Smooth muscle cell (in vitro differentiated cells): ENCODE results near the gene RAB18. TPM values are rescaled to one million over a fixed set of nuclear protein-coding genes. Genes with fewer than 3 reads are reported as not detected.
"Not testable (repeated sequence)": the region's sequence is repeated elsewhere in the genome, so short reads cannot be mapped to it uniquely, and the experiment has no call there.

Experiments used
- DNase-seq: peaks from one replicate; lab custom pipeline; 2025; ENCODE audit not compliant: unreplicated experiment; lab: John Stamatoyannopoulos, UW
- H2AFZ ChIP-seq: fragments of 200-600 bp; sonication (generic); 2 replicates; pipeline ENCODE4 v1.6.0; 2016; ENCODE audit warnings: antibody characterized with exemption, low read depth, mild to moderate bottlenecking
- H3F3A ChIP-seq: fragments of 200-600 bp; sonication (generic); 2 replicates; pipeline ENCODE4 v1.6.0; 2017; ENCODE audit warnings: antibody characterized with exemption, low read depth
- H3K27ac ChIP-seq: fragments of 200-600 bp; sonication (generic); 2 replicates; pipeline ENCODE4 v1.5.1; 2016; ENCODE audit warnings: low read depth, mild to moderate bottlenecking
- H3K27me3 ChIP-seq: fragments of 200-600 bp; sonication (generic); 2 replicates; pipeline ENCODE4 v1.6.1; 2016; ENCODE audit warnings: low read depth, mild to moderate bottlenecking
- H3K36me3 ChIP-seq: fragments of 200-600 bp; sonication (generic); 2 replicates; pipeline ENCODE4 v1.5.1; 2016; ENCODE audit warnings: low read depth
- H3K4me1 ChIP-seq: fragments of 200-600 bp; sonication (generic); 2 replicates; pipeline ENCODE4 v1.5.1; 2016; ENCODE audit warnings: low read depth
- H3K4me2 ChIP-seq: fragments of 200-600 bp; sonication (generic); 2 replicates; pipeline ENCODE4 v1.6.0; 2016; ENCODE audit warnings: mild to moderate bottlenecking
- H3K4me3 ChIP-seq: fragments of 200-600 bp; sonication (generic); 2 replicates; pipeline ENCODE4 v1.5.1; 2016; ENCODE audit warnings: mild to moderate bottlenecking
- H3K79me2 ChIP-seq: fragments of 200-600 bp; sonication (generic); 2 replicates; pipeline ENCODE4 v1.6.0; 2016; ENCODE audit warnings: low read depth, mild to moderate bottlenecking
- H3K9ac ChIP-seq: fragments of 200-600 bp; sonication (generic); 2 replicates; pipeline ENCODE4 v1.6.0; 2016; ENCODE audit warnings: low read depth
- H3K9me3 ChIP-seq: fragments of 200-600 bp; sonication (generic); replicated peaks from 2 replicates; pipeline ENCODE4 v1.5.1; 2016; ENCODE audit warnings: low read depth
- H4K20me1 ChIP-seq: fragments of 200-600 bp; sonication (generic); 2 replicates; pipeline ENCODE4 v1.6.0; 2016; ENCODE audit warnings: low read depth
- WGBS: methylation state at CpG from one replicate; pipeline ENCODE4 v1.1.7; 2016; ENCODE audit warnings: low lambda C conversion rate; 5-methylcytosine and 5-hydroxymethylcytosine counted together
- polyA plus RNA-seq: library from polyadenylated mRNA; unstranded; fragments of >200 nt; fragmentation: Nextera tagmentation; extraction: Ambion mirVana; gene quantifications from 2 replicates; pipeline ENCODE4 v1.2.1, GENCODE V29; 2016
- total RNA-seq: library from RNA; depleted of rRNA; stranded (reverse); fragments of >200 nt; gene quantifications from 2 replicates; pipeline ENCODE4 v1.2.3, GENCODE V29; 2014
- TF ChIP-seq, protein P1 (sequence below): fragments of 200-600 bp; sonication (generic); IDR thresholded peaks from 2 replicates; pipeline ENCODE4 v1.5.1; 2017; ENCODE audit warnings: borderline replicate concordance, mild to moderate bottlenecking, antibody characterized with exemption; ENCODE audit not compliant: insufficient read depth, poor library complexity, severe bottlenecking

The RAB18 gene
- total and polyA plus RNA-seq, 2 experiments from 2014 or later = 64.1 to 122 TPM

DNA sequence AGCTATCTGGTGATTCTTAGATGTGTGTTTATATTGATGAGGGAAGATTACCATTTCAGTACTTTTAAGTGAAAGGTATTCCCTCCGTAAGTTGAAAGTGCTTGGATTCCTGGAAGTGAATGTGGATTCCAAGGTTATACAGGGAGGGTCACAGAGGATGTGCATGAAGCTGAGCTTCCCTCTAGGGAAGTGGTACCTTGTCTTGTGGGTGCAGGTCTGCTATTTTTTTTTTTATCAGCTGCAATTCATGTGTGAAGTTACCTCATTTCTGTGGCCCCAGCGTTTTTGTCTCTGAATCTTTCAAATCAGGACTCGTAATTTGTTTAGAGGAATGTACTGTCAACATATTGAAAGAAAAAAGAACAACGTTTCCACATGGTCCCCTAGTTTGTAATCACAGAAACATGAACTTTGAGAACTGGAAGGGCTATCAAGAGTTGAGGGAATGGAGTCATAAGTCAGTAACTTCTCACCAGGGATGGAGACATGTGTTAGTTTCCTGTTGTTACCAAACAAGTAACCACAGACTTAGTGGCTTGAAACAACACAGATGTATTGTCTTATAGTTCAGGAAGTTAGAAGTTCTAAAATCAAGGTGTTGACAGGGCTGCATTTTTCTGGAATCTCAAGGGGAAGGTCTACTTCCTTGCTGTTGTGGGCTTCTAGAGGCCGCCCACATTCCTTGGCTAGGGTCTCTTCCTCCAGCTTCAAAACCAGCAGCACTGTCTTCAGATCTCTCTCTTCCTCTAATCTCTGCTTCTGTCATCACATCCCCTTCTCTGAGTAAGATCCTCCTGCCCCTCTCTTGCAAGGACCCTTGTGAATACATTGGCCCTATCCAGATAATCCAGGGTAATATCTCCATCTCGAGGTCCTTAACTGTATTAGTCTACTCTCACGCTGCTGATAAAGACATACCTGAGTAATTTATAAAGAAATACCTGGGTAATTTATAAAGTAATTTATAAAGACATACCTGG lies 64.4 kb downstream of the RAB18 start:
- TF ChIP-seq, protein P1, sequence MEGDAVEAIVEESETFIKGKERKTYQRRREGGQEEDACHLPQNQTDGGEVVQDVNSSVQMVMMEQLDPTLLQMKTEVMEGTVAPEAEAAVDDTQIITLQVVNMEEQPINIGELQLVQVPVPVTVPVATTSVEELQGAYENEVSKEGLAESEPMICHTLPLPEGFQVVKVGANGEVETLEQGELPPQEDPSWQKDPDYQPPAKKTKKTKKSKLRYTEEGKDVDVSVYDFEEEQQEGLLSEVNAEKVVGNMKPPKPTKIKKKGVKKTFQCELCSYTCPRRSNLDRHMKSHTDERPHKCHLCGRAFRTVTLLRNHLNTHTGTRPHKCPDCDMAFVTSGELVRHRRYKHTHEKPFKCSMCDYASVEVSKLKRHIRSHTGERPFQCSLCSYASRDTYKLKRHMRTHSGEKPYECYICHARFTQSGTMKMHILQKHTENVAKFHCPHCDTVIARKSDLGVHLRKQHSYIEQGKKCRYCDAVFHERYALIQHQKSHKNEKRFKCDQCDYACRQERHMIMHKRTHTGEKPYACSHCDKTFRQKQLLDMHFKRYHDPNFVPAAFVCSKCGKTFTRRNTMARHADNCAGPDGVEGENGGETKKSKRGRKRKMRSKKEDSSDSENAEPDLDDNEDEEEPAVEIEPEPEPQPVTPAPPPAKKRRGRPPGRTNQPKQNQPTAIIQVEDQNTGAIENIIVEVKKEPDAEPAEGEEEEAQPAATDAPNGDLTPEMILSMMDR = no peak
- WGBS = 89% methylated on average over 7 of the region's 7 CpGs
- DNase-seq = no peak

DNA sequence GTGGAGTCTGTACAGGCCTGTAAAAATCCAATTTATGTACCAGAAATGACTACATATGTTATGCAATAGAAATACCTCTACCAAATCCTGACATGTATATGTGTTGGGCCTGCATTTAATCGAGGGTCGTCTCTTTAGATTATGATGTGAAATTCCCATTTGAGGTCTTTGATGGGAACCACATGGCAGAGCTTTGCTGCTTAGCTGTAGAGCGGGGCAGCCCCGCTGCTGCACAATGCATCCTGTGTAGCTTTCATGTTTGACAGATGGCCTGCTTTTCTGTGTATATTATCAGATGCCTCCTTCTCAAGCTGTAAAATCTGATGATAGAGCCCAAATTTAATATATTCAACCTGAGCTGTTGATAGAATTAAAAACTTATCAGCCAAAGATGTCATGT lies 65.8 kb downstream of the RAB18 start:
- no peak overlapping the region for H3K4me3 ChIP-seq
- no peak overlapping the region for H3K9ac ChIP-seq
- H3K36me3 ChIP-seq = no peaks in the 10 kb centered on the region
- H2AFZ ChIP-seq = no peak overlapping the region
- H3K79me2 ChIP-seq = no peaks in the 10 kb centered on the region
- TF ChIP-seq, protein P1 = no peak
- no peak overlapping the region for H3K4me2 ChIP-seq
- no peaks in the 10 kb centered on the region for H3F3A ChIP-seq
- no peaks in the 10 kb centered on the region for H4K20me1 ChIP-seq
- WGBS = 76% methylated on average over 4 of the region's 4 CpGs
- H3K9me3 ChIP-seq = no peaks in the 10 kb centered on the region
- no peak overlapping the region for H3K27ac ChIP-seq
- H3K4me1 ChIP-seq = no peaks in the 10 kb centered on the region
- no peaks in the 10 kb centered on the region for H3K27me3 ChIP-seq
- no peak for DNase-seq

More for the DNA sequence above, 64.4 kb downstream of the RAB18 start:
- H3K79me2 ChIP-seq = no peaks in the 10 kb centered on the region
- H3K36me3 ChIP-seq = no peaks in the 10 kb centered on the region
- no peaks in the 10 kb centered on the region for H4K20me1 ChIP-seq
- H3K27me3 ChIP-seq = no peaks in the 10 kb centered on the region
- H2AFZ ChIP-seq = no peak overlapping the region
- H3K27ac ChIP-seq = no peak overlapping the region
- no peak overlapping the region for H3K4me3 ChIP-seq
- H3K9ac ChIP-seq = no peak overlapping the region
- no peaks in the 10 kb centered on the region for H3K9me3 ChIP-seq
- no peaks in the 10 kb centered on the region for H3F3A ChIP-seq
- no peak overlapping the region for H3K4me2 ChIP-seq
- H3K4me1 ChIP-seq = no peaks in the 10 kb centered on the region

DNA sequence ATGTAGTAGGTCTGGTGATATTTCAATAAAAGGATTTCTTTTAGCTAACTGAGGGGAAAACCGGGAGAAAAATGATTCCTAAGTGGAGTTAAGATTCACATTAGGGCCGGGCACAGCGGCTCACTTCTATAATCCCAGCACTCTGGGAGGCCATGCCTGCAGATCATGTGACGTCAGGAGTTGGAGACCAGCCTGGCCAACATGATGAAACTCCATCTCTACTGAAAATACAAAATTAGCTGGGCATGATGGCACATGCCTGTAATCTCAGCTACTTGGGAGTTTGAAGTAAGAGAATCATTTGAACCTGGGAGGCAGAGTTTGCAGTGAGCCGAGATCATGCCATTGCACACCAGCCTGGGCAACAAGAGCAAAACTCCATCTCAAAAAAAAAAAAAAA lies 72.9 kb downstream of the RAB18 start:
- WGBS = 94% methylated on average over 5 of the region's 5 CpGs
- not testable (repeated sequence) for H4K20me1 ChIP-seq, H3K36me3 ChIP-seq, DNase-seq, H3K79me2 ChIP-seq, H3K4me1 ChIP-seq, H2AFZ ChIP-seq, H3K9ac ChIP-seq, H3K4me3 ChIP-seq, H3K4me2 ChIP-seq, H3F3A ChIP-seq, H3K9me3 ChIP-seq, H3K27me3 ChIP-seq, H3K27ac ChIP-seq

DNA sequence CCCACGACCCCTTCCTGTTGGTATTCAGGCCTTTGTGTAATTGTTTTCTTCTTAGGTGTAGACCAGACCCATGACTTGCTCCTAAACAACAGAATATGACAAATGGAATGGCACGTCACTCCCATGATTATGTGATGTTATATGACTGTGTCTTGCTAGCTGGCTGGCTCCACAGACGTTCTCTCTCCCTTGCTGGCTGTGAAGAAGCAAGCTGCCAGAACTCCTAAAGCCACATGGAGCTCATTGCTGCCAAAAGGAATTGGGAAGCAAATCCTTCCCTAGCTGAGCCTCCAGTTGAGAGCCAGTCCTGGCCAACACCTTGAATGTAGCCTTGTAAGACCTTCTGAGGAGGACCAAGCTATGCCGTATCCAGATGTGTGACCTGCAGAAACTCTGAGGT lies 74.2 kb downstream of the RAB18 start:
- Histone ChIP-seq H3K27me3 (no peaks in the 10 kb centered on the region), H3K9ac (no peak overlapping the region), H2AFZ (no peak overlapping the region), H3K4me1 (no peaks in the 10 kb centered on the region), H3K36me3 (no peaks in the 10 kb centered on the region), H4K20me1 (no peaks in the 10 kb centered on the region), H3K4me2 (no peak overlapping the region), H3K27ac (no peak overlapping the region), H3K79me2 (no peaks in the 10 kb centered on the region), H3K4me3 (no peak overlapping the region), H3K9me3 (no peaks in the 10 kb centered on the region), H3F3A (no peaks in the 10 kb centered on the region)
- DNase-seq = no peak
- WGBS = 79% methylated on average over 4 of the region's 4 CpGs
- TF ChIP-seq, protein P1 = no peak
